Dermis microvascular lymphatic vessel endothelial cell (primary cell): Measurements from ENCODE around the gene PYGM. TPM values are rescaled to one million over a fixed set of nuclear protein-coding genes. Genes with fewer than 3 reads are reported as not detected.

Experiments used
- total RNA-seq: library from RNA; depleted of rRNA; stranded (reverse); fragments of >200 nt; gene quantifications from 2 replicates; pipeline ENCODE4 v1.2.1, GENCODE V29; 2014

PYGM gene
- total RNA-seq, 1 donor from 2014 or later: 0.13 TPM

Other genes starting within 250 kb of the PYGM start
- not detected in 2 replicates for gene SLC22A11, start 204.0 kb downstream of the PYGM start, total RNA-seq
- gene SLC22A12, start 168.8 kb downstream of the PYGM start, total RNA-seq: not detected in 2 replicates
- not detected in 2 replicates for gene NRXN2, start 36.8 kb downstream of the PYGM start, total RNA-seq
- 1.8 and 2.7 TPM in 2 replicates for gene RASGRP2, start 15.8 kb downstream of the PYGM start, total RNA-seq
- gene SF1, start 18.6 kb upstream of the PYGM start, total RNA-seq: 44.4 and 76.6 TPM in 2 replicates
- 34.4 and 50.7 TPM in 2 replicates for gene MAP4K2, start 43.2 kb upstream of the PYGM start, total RNA-seq
- 10.8 and 21.1 TPM in 2 replicates for gene MEN1, start 50.6 kb upstream of the PYGM start, total RNA-seq
- 0.13 and 0.38 TPM in 2 replicates for gene CDC42BPG, start 84.7 kb upstream of the PYGM start, total RNA-seq
- 30.3 and 39.2 TPM in 2 replicates for gene EHD1, start 118.6 kb upstream of the PYGM start, total RNA-seq
- gene ATG2A, start 157.2 kb upstream of the PYGM start, total RNA-seq: 7.2 and 13.5 TPM in 2 replicates
- gene PPP2R5B, start 164.7 kb upstream of the PYGM start, total RNA-seq: 6.0 and 11.1 TPM in 2 replicates
- gene GPHA2, start 175.9 kb upstream of the PYGM start, total RNA-seq: not detected in 2 replicates
- gene MAJIN, start 212.1 kb upstream of the PYGM start, total RNA-seq: not detected in 2 replicates
- 0.39 and 0.63 TPM in 2 replicates for gene BATF2, start 237.0 kb upstream of the PYGM start, total RNA-seq